Glomerular endothelial cell (primary cell): ENCODE data around the gene CYP11A1. TPM values are rescaled to one million over a fixed set of nuclear protein-coding genes. Genes with fewer than 3 reads are reported as not detected.

Source experiments
- DNase-seq: peaks from one replicate; pipeline ENCODE4 v3.0.0-alpha.2; 2011; ENCODE audit warnings: low read depth, low spot score; ENCODE audit errors: extremely low read depth
- total RNA-seq: library from RNA; depleted of rRNA; stranded (reverse); fragments of >200 nt; gene quantifications from 2 replicates; pipeline ENCODE4 v1.2.3, GENCODE V29; 2015

The CYP11A1 gene
- total RNA-seq, 1 donor from 2014 or later = not detected

DNA sequence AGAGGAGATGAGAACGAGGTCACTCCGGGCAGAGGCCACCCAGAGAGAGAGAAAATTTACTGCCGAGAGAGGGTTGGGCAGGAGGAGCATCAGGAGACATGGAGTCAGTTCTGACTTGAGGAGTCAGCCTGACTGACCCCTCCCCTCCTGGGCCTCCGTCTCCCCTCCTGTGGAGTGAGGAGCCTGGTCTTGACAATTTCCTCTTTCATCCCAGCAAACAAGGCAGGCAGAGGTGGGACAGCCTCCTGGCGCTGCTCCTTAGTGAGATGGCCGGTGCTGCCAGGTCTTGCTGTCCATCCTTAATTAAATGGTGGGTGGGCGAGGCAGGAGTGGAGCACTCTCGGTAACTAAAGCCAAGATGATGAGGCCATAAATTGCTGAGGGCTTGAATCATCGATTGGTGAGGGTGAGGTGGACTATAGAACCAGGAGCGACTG is 60.6 kb downstream of the CYP11A1 start:
- no peak for DNase-seq

DNA sequence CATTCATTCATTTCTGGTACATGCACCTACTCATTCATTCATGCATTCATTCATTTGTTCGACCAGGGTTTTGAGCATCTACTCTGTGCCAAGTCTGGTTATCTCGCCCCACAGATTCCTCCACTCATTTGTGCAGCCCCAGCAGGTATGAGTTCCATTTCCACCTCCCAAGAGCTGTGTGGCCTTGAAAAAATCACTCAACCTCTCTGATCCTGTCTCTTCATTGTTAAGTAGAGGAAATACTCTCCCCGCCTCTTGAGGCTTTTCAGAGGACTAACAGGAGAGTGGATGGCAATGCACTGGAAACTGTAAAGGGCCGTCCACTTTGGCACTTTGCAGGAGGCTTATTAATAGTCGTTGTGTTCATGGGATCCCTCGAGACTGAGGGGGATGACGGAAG is 61.8 kb downstream of the CYP11A1 start:
- no peak for DNase-seq

DNA sequence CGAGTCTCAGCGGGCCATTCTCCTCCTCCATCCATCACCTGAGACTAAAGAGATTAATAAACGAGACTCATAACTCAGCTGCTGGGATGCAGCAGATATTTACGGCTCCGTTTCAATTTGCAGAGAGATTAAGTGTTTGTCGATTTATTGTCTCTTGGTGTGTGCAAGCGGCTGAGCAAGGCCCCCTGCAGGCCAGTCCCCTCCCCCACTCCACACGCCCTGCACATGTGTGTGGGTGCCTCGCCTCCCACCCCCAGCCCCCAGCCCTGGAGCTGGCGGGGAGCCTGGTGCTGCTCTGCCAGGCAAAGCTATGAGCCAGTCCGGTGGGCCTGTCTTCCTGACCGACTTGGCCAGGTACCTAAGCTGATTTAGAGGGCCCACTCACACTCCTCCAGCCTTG is 63.0 kb downstream of the CYP11A1 start:
- no peak for DNase-seq

DNA sequence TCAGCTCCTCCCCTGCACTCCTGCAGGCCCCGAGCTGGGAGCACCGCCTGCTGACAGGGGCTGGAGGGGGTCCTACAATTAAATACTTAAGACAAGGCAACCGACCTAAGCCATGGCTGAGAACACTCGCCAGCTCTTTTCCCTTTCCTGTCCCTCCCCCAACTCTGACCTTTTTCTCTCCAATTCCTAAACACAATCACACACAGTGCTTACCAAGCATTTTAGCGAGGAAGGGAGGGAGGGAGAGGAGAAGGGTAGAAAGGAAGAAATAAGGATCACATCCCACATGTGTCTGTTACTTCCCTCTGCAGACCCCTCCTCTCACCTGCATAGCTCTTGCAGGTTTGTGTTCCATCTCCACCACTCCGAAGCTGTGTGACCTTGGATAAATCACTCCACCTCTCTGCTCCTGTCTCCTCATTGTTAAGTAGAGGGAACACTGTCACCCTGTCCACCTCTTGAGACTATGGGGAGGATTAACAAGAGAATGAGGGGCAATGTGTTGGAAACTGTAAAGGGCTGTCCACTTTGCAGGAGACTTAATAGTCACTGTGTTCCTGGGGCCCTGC is 63.6 kb downstream of the CYP11A1 start:
- DNase-seq = no peak

DNA sequence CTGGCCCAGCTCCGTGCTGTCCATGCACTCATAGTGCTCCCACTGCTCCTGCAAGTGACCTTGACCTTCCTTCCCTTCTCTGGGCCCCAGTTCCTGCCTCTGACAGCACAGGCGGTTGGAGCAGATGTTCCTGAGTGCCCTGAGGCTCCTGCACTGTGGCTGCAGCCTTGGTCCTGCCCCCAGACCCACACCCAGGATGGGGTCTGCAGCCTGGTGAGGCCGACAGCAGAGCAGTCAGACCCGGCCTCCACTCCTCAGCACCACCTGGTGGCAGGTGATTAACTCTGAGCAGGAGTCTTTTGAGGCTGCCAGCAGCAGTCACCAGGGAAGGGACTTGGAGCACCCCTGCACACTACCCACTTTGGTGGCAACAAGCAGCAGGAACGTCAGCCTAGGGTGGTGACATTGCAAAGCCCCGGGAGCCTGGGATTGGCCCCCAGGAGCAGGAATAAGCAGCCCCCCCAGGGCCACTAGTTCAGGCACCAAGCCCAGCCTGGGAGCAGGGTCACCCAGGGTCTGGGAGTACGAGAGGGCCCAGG is 64.6 kb downstream of the CYP11A1 start:
- DNase-seq = no peak

DNA sequence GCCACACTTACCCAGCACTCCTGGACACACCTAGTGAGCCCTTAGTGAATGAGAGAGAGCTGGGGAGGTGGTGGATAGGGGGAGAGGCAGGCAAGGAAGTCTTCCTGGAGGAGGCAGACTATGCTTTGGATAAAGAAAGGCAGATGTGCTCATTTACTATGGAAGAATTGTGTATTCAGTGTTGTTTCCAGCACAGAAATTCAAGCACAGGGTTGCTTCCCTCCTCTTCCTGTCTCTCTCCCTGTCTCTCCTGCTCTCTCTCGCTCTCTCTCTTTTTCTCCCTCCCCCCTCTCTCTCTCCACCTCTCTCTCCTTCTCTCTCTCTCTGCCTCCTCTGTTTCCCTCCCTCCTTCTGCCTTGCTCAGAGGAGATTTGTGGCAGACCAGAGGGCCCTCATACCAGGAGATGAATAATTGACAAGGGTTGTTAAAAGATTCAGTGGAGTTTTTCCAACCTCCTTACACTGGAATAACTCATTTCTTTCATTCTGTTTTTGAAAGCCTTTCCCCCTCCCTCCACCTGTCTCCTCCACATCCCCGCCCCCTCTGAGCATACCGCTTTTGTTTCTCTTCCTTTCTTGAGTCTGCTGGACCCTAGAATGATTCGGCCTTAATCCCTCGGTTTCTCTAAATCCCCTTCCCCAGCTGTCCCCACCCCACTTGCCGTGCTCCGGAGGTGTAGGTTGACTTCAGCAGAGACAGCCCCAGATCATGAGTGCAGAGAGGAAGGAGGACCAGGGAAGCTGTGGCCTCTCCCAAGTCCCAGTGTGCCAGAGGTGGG is 65.7 kb downstream of the CYP11A1 start:
- DNase-seq = no peak

DNA sequence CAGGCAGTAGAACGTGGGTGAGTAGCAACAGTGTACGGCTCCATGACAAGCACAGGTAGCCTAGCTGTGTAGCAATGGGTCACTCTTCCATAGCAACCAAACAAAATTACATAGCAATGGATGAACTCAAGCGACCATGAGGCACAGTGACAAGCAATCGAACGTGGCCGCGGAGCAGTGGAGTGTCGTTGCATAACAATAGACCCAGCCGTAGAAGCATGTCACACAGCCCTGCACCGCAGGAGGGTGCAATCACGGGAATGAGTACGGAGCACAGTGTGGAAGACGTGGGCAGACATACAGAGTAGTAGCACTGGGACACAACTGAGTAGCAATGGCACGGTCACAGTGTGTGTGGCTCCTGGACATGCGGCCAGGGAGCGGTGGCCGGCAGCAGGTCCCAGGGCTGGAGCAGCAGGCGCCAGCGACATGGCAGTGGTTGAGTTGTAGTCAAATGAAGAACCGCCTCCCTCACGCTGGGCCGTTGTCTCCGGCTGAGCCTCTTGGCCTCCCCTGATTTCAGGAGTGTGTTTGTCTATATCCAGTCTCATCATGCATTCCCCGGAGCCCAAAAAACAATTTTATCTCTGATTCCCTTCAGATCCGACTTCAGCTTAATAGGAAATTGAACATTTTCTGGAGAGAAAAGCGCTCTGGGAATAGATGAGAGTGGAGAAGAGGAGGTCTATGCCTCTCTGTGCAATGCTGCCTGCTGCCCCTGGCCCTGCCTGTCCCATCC is 67.2 kb downstream of the CYP11A1 start:
- DNase-seq = no peak

DNA sequence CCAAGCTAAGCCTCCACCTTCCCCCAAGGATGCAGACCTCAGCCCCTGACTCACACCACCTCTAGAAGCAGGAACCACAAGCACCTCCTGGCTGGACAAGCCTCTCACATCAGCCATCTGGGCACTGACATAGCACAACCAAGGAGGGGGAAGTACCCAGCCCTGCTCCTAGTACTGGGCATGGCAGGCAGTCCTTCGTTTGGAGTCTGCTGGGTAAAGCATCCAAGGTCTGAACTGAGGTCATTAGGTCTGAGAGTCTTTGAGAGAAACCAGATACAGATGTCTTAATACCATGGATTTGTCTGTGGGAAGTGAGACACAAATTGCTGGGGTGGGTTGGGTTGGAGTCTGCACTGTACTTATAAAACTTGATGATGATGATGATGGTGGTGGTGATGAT is 69.6 kb downstream of the CYP11A1 start:
- DNase-seq = no peak

DNA sequence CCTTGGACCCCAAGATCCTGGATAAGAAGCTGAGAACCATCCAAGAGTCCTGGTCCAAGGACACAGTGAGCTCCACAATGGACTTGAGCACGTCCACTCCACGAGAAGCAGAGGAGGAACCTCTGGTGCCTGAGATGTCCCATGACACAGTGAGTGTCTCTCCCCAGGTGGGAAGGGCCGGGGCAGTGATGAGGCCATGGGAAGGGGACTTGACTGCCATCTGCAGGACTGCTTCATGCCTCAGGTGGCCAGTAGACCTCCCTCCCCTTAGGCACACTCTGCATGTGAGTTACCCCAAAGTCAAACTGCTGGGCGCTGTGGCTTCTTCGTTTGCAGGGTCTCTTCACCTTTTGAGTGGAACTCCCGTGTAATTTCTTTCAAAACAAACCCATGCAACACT is 71.6 kb downstream of the CYP11A1 start:
- no peak for DNase-seq

DNA sequence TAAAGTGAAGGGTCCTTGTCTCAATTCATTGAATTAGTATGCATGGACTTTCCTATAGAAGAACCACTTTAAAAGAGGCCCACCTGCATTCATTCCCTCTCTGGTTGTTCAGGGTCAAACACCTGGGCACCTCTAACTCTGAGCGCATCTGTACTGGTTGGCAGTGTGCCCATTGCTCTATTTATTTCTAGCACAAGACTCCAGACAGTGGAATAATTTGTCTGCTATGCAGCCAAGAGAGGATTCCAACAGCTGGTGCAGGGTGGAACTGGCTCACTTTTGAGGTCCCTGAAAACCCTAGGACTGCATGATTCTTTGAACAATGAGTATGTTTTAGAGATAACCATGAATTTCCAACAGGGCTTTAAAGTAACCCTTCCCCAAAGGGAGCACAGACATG is 73.4 kb downstream of the CYP11A1 start:
- no peak for DNase-seq

DNA sequence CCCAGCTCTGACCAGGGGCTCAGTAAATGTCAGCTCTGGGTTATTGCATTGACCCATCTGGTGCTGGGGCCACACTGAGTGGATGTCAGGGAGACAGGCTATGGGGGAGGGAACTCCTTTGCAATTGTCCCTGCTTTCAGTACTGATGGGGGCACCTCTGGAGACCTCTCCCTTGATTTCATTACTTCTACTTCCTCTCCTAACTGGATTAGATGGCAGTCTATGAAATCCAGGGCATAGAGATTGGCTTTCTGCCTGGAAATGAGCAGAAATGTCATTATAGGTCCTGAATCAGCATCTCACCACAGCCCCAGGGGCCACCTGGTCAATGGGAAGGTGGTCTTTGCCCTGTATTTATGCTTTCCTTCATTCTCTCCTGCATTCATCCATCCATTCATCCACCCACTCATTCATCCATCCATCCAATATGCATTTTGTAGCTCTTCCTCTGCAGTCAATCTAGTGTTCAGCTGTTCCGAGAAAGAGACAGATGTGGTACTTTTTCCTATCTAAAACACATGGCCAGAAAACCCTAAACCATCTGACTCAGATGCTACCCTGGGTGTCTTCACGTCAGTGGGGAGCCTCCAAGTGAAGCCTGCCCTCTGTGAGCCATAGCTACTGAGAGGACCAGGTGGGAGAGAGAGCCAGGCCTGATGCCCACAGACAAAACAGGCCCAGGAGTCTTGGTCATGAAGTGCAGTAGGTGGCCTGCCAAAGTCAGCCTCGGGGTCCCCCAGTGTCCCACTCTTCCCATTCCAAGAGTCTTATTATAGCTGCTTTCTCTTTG is 74.2 kb downstream of the CYP11A1 start:
- no peak for DNase-seq

DNA sequence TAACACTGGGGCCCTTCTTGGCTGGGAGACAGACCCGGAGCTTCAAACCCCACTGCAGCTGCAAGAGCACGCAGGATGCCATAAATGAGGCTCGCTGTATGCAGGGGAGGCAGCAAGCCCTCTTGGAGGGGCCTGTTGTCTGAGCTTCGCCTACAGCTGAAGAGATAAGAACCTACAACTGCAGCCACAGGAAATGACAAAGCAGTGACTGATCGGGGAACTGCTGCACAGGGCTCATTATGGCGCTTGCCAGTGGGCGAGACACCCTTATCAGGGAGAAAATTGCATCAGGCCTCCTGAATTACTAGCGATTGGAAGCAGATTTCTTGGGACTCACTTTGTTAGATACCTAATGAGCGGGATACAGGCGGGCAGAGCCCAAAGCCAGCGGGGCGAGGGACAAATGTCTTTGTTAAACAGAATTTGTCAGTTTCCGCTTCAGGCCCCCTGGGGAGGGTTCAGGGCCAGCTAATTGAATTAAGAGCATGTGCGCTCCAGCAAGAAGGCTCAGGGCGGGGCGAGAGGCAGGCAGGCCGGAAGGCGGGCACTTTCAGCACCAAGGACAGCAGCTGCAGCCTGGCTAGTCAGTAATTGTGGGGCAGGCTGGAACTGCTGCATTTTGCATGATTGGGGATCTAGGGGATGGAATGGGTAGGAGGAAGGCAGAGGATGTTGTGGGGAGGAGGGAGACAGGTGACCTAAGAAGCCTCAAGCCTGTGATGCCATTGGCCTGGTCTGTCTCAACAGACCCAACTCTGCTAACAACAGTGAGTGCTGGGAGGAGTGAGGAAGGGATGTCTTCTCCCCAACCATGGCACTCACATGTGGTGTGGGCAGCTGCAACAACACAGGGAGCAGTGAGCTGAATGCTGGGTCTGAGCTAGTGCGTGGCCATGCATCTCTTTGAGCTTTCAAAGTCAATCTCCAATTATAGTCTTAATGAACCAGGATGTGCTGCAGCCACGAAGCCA is 76.1 kb downstream of the CYP11A1 start:
- no peak for DNase-seq

DNA sequence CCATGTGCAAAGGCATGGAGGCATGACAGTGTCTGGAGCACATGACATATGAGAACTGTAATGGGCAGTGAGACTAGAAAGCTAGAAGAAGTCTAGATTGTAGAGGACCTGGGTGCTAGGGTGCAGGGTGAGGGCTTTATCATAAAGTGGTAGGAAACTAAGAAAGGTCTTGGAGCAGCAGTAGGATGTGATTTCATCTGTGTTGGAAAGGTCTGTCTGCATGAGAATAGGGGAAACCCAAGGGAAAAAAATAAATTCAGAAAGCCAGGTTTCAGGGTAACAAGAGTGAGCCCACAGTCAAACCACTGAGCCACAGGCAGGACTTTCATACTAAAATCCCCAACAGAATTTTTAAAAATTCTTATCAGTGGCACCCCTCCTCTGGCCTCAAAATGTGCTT is 76.8 kb downstream of the CYP11A1 start:
- DNase-seq = no peak

DNA sequence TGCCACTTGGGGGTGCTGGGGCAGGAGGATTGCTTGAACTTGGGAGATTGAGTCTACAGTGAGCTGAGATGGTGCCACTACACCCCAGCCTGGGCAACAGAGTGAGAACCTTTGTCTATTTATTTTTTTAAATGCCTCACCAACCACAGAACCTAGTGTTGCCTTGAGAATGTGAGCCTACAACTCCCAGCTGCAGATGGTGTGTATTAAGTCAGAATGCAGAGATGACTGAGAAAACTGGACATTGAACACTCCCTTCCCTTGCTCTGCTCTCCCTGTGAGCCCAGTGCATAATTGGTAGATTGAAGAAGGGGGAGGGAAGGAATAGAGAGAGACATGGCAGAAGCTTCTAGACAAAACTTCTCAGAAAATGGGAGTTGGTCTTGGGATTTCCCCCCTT is 77.8 kb downstream of the CYP11A1 start:
- no peak for DNase-seq

Other genes starting within 250 kb of the CYP11A1 start
- gene ISLR2, start 237.1 kb downstream of the CYP11A1 start, total RNA-seq = 0.12 TPM in 1 of 2 replicates, not detected in the other
- 0.39 and 0.47 TPM in 2 replicates for gene ISLR, start 193.9 kb downstream of the CYP11A1 start, total RNA-seq
- 0.48 and 1.6 TPM in 2 replicates for gene STRA6, start 164.9 kb downstream of the CYP11A1 start, total RNA-seq
- gene CCDC33, start 131.3 kb downstream of the CYP11A1 start, total RNA-seq = not detected in 2 replicates
- gene SEMA7A, start 66.3 kb upstream of the CYP11A1 start, total RNA-seq = 15.3 and 25.6 TPM in 2 replicates
- gene UBL7, start 93.5 kb upstream of the CYP11A1 start, total RNA-seq = 47.4 and 54.8 TPM in 2 replicates
- gene ARID3B, start 173.6 kb upstream of the CYP11A1 start, total RNA-seq = 3.4 and 7.6 TPM in 2 replicates
- gene CLK3, start 248.2 kb upstream of the CYP11A1 start, total RNA-seq = 72.4 and 102 TPM in 2 replicates